MM.1S (cell line): ENCODE results near the gene DNTTIP2.

Source experiments
- DNase-seq: peaks from one replicate; pipeline ENCODE4 v3.0.0-alpha.2; 2015
- H2AFZ ChIP-seq: fragments of 300-600 bp; sonication (generic); 2 replicates; pipeline ENCODE4 v1.6.0; 2016; ENCODE audit warnings: antibody characterized with exemption, low read length
- H3F3A ChIP-seq: fragments of 300-600 bp; sonication (generic); 2 replicates; pipeline ENCODE4 v1.6.1; 2016; ENCODE audit warnings: mild to moderate bottlenecking, antibody characterized with exemption, low read length, moderate library complexity, mixed read lengths; ENCODE audit not compliant: insufficient read depth
- H3K27ac ChIP-seq: fragments of 300-600 bp; sonication (generic); 2 replicates; pipeline ENCODE4 v1.5.1; 2016; ENCODE audit warnings: mild to moderate bottlenecking, low read length
- H3K27me3 ChIP-seq: fragments of 300-600 bp; sonication (generic); replicated peaks from 2 replicates; pipeline ENCODE4 v1.6.0; 2016; ENCODE audit warnings: low read length; ENCODE audit not compliant: insufficient read depth
- H3K36me3 ChIP-seq: fragments of 300-600 bp; sonication (generic); replicated peaks from 2 replicates; pipeline ENCODE4 v1.6.1; 2016; ENCODE audit warnings: mild to moderate bottlenecking, low read length, mixed read lengths; ENCODE audit not compliant: insufficient read depth
- H3K4me1 ChIP-seq: fragments of 300-600 bp; sonication (generic); 2 replicates; pipeline ENCODE4 v1.6.1; 2016; ENCODE audit warnings: low read length, mixed read lengths
- H3K4me2 ChIP-seq: fragments of 300-600 bp; sonication (generic); 2 replicates; pipeline ENCODE4 v1.6.0; 2016; ENCODE audit warnings: low read depth, low read length
- H3K4me3 ChIP-seq: fragments of 300-600 bp; sonication (generic); 2 replicates; pipeline ENCODE4 v1.5.1; 2016; ENCODE audit warnings: low read length, mixed read lengths
- H3K79me2 ChIP-seq: fragments of 300-600 bp; sonication (generic); 2 replicates; pipeline ENCODE4 v1.6.1; 2016; ENCODE audit warnings: mixed run types, low read length, mixed read lengths
- H3K9ac ChIP-seq: fragments of 300-600 bp; sonication (generic); 2 replicates; pipeline ENCODE4 v1.6.1; 2016; ENCODE audit warnings: low read length, mixed read lengths
- H3K9me2 ChIP-seq: fragments of 300-600 bp; sonication (generic); replicated peaks from 2 replicates; pipeline ENCODE4 v1.6.1; 2016; ENCODE audit warnings: mild to moderate bottlenecking, low read length, mixed read lengths; ENCODE audit not compliant: insufficient read depth
- H3K9me3 ChIP-seq: fragments of 300-600 bp; sonication (generic); replicated peaks from 2 replicates; pipeline ENCODE4 v1.6.1; 2016; ENCODE audit warnings: mild to moderate bottlenecking, low read length, mixed read lengths; ENCODE audit not compliant: insufficient read depth
- H4K20me1 ChIP-seq: fragments of 300-600 bp; sonication (generic); 2 replicates; pipeline ENCODE4 v1.6.1; 2016; ENCODE audit warnings: mild to moderate bottlenecking, low read length, moderate library complexity, mixed read lengths; ENCODE audit not compliant: insufficient read depth
- EZH2 ChIP-seq: fragments of 300-600 bp; sonication (generic); optimal IDR thresholded peaks from 2 replicates; pipeline ENCODE3; 2017; ENCODE audit warnings: low read depth, mild to moderate bottlenecking, antibody characterized with exemption, low read length, mixed read lengths
- EZH2phosphoT487 ChIP-seq: fragments of 300-600 bp; sonication (generic); IDR thresholded peaks from 2 replicates; pipeline ENCODE4 v1.6.1; 2018; ENCODE audit warnings: antibody characterized with exemption, low read length
- TF ChIP-seq, protein P1 (sequence below): fragments of 300-600 bp; sonication (generic); IDR thresholded peaks from 2 replicates; pipeline ENCODE4 v1.5.1; 2016; ENCODE audit warnings: antibody characterized with exemption, low read length, mixed read lengths

Gene DNTTIP2

DNA sequence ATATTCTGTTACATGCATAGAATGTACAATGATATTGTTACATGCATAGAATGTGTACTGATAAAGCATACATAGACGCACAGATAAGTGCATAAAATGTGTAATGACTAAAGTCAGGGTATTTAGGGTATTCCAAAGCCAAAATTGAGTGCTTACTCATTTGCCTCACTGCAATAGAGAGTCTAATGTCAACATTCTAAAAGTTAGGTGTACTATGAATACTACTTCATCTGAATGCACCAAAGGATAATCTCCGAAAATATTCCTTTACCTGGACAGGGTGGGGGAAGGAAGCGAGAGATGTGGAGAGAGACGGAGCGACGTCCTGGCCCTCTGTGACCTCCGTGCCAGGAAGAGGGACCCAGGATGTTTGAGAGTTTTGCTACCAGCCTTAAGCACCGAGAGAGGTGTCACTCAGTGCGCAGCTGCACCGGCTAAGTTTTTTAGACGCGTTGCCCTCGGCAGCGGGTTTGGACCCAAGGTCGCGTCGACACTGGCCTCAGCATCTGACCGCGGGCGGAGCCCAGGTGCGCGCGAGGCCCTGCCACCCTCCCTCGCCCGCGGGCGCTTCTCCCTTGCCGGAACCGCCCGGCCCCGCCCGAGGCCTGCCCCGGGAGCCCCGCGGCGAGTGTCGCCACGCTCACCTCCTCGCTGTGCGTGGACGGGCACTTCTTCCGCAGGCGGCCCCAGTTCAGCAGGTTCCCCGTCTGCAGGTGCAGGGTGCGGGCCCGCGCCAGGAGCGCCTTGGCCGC lies 29.6 kb upstream of the DNTTIP2 start:
- Histone ChIP-seq H2AFZ (peak overlapping the region; percentile 45; the same call in 1 of the 2 replicates), H3K4me1 (peaks cover 4% of the 10 kb centered on the region; the same call in 1 of the 2 replicates), H3K27me3 (no peaks in the 10 kb centered on the region), H3K36me3 (no peaks in the 10 kb centered on the region), H3K27ac (peak overlapping the region; percentile 39; the same call in 1 of the 2 replicates), H3K9me3 (no peaks in the 10 kb centered on the region), H3K4me2 (peak overlapping the region; percentile 68), H4K20me1 (no peaks in the 10 kb centered on the region), H3K9me2 (no peaks in the 10 kb centered on the region), H3K4me3 (peak overlapping the region; percentile 63), H3K9ac (peak overlapping the region; percentile 46; the same call in 1 of the 2 replicates), H3K79me2 (peaks cover 25% of the 10 kb centered on the region), H3F3A (peaks cover 2% of the 10 kb centered on the region; the same call in 1 of the 2 replicates)
- TF ChIP-seq EZH2 (no peak), EZH2phosphoT487 (no peak)
- TF ChIP-seq, protein P1, sequence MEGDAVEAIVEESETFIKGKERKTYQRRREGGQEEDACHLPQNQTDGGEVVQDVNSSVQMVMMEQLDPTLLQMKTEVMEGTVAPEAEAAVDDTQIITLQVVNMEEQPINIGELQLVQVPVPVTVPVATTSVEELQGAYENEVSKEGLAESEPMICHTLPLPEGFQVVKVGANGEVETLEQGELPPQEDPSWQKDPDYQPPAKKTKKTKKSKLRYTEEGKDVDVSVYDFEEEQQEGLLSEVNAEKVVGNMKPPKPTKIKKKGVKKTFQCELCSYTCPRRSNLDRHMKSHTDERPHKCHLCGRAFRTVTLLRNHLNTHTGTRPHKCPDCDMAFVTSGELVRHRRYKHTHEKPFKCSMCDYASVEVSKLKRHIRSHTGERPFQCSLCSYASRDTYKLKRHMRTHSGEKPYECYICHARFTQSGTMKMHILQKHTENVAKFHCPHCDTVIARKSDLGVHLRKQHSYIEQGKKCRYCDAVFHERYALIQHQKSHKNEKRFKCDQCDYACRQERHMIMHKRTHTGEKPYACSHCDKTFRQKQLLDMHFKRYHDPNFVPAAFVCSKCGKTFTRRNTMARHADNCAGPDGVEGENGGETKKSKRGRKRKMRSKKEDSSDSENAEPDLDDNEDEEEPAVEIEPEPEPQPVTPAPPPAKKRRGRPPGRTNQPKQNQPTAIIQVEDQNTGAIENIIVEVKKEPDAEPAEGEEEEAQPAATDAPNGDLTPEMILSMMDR, result no peak
- DNase-seq, result peak; percentile 77

DNA sequence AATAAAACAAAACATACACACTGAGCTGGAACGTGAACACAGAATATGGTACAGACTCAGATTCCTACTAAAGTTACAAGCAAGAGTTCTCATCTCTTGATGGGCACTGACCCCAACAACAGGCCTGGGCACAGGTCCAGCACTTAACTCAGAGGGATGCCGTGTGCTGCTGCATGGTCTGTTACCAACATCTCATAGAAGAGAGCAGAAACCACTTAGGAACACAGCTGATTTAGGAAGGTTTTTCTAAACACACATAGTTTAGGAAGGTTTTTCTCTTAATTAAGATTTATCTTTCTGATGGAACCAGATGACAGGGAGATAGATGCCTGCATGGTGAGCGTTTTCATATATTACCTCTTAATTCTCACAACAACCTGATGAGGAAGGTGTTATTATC lies 28.7 kb upstream of the DNTTIP2 start:
- Histone ChIP-seq H3K9ac (no peak overlapping the region), H3K36me3 (no peaks in the 10 kb centered on the region), H2AFZ (no peak overlapping the region), H3K4me1 (peaks cover 4% of the 10 kb centered on the region; the same call in 1 of the 2 replicates), H3F3A (peaks cover 2% of the 10 kb centered on the region; the same call in 1 of the 2 replicates), H4K20me1 (no peaks in the 10 kb centered on the region), H3K4me2 (peak overlapping the region; percentile 68; the same call in 1 of the 2 replicates), H3K4me3 (no peak overlapping the region), H3K9me3 (no peaks in the 10 kb centered on the region), H3K9me2 (no peaks in the 10 kb centered on the region), H3K27ac (no peak overlapping the region), H3K27me3 (no peaks in the 10 kb centered on the region), H3K79me2 (peaks cover 25% of the 10 kb centered on the region)
- TF ChIP-seq, protein P1, result no peak
- TF ChIP-seq EZH2 (no peak), EZH2phosphoT487 (no peak)
- no peak for DNase-seq

DNA sequence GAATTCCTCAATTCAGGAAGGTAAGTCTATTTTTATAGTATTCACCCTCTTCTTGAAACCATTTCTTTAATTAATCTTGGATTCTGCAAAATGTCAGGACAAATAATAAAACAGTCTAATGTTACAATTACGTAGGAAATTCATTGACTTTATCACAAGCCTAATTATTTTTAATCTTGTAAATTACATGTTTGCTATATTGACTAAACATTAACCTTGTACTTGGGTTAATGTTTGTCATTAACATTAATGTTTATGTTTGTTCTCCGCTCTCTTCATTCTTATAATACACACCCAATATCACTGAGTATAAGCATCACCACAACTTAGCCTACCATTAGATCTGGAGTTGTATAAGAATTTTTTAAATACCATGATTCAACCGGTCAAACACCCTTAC lies 27.5 kb upstream of the DNTTIP2 start:
- no peak for DNase-seq
- Histone ChIP-seq H3K4me1 (peaks cover 4% of the 10 kb centered on the region; the same call in 1 of the 2 replicates), H3K27ac (no peak overlapping the region), H3K4me2 (no peak overlapping the region), H3K27me3 (no peaks in the 10 kb centered on the region), H3K9ac (no peak overlapping the region), H3K9me3 (no peaks in the 10 kb centered on the region), H2AFZ (no peak overlapping the region), H3K79me2 (peaks cover 25% of the 10 kb centered on the region), H3K9me2 (no peaks in the 10 kb centered on the region), H3K4me3 (no peak overlapping the region), H3F3A (peaks cover 2% of the 10 kb centered on the region; the same call in 1 of the 2 replicates), H3K36me3 (no peaks in the 10 kb centered on the region), H4K20me1 (no peaks in the 10 kb centered on the region)
- TF ChIP-seq EZH2phosphoT487 (no peak), EZH2 (no peak)
- TF ChIP-seq, protein P1, result no peak
